Stimulated activated CD4-positive, alpha-beta T cell treated with anti-CD3 and anti-CD28 coated beads, Interleukin-4, amount 100 ng/mL, for 4 hours (primary cell): ENCODE measurements around the gene APEH.
"Not testable (repeated sequence)": the region's sequence is repeated elsewhere in the genome, so short reads cannot be mapped to it uniquely, and the experiment has no call there.

ENCODE experiments used
- DNase-seq, 2 experiments: peaks; one replicate each; pipeline ENCODE4 v3.0.0-alpha.2; 2020

APEH gene

DNA sequence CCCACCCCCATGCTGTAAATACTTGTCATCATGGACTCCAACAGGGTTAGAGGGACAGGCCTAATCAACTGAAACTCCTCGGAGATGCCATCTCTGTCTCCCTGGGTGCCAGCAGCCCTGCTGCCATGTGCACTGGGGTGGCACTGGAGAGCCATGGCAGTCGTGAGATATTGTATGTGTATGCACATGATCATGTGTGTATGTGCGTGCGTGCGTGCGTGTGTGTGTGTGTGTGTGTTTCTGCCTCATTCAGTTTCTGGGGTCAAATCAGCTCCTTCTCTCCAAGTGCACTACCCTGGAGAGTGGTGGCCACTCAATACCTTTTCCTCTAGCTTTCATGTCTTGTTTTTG lies 3.2 kb upstream of the APEH start:
- DNase-seq = no peak

- peak; percentile 61 to 68 for DNase-seq
Measured at GRCh38 chr3:49671291-49672288, 2.6 kb upstream of the APEH start.

GRCh38 chr3:49673121-49673714 lies 933 bp upstream of the APEH start:
- DNase-seq = no peak

DNA sequence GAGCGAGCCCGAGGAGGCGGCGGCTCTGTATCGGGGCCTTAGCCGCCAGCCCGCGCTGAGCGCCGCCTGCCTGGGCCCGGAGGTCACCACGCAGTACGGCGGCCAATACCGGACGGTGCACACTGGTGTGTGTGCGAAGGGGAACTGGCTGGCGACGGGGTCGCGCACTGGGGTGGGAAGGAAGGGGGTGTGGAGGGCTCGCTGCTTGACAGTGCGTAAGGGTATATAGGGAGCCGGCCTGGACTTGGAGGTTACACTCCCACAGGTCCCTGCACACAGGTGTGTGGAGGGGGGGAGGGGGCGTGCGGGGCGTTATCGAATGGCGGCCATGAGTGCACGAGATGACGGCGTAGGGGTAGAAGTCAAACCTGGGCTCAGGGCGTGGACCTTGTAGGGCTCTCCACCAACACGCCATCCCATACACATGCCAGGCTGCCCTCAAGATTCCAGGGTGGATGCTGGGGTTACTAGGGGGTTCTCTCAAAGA lies 389 bp downstream of the APEH start:
- DNase-seq = peak; percentile 34

- no peak for DNase-seq
Measured at GRCh38 chr3:49675912-49676311, 1.8 kb downstream of the APEH start.

DNA sequence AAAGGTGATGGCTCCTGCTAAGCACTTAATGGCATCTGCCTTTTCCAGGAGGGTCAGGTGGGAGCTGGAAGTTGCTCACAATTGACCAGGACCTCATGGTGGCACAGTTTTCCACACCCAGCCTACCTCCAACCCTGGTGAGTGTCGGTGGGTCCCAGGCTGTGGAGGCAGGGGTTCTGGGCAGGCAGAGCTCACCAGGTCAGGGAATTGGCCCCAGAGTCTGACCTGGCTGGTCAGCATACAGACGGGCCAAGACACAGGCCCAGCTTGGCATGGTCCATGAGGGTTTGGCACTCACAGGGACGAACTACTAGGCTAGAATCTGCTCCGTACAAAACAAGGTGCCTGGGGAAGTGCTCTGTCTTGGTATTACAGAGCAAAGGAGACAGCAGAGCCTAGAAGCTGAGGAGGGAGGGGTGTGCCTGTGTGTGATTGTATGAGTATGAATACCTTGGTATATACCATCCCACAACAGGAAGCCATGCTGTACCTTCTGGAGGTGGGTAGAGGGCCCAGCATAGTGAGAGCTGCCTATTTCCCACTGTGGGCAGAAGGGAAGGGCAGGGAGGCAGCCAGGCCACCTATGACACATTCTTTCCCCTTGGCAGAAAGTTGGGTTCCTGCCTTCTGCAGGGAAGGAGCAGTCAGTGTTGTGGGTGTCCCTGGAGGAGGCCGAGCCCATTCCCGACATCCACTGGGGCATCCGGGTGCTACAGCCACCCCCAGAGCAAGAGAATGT lies 6.5 kb downstream of the APEH start:
- DNase-seq = no peak

DNA sequence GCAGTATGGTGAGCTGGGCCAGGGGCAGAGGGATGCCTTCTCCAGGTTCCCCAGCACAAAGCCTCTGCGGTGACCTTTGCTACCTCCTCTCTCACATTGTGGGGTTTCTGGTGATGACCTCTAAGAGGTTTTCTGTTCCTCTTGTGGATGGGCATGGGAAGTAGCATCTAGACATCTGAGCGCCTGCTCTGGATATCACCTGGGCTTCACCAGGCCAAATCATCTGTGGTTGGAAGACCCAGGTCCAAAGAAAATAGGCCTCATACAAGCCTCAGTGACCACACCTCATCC lies 7.0 kb downstream of the APEH start:
- no peak for DNase-seq

DNA sequence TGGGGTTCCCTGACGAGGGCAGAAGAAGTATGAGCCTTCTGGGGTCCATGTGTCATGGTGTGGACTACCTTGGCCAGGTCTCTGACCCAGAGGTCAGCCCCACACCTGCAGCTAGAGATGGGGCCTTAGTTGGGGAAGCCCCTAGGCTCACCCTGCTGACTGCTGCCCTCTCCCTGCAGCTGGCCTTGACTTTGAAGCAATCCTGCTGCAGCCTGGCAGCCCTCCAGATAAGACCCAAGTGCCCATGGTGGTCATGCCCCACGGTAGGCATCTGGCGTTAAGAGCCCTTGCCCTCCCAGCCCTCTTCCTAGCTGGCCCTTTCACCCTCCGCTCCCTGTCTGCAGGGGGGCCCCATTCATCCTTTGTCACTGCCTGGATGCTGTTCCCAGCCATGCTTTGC lies 7.4 kb downstream of the APEH start:
- DNase-seq = no peak

GRCh38 chr3:49683162-49683561 lies 9.0 kb downstream of the APEH start:
- no peak for DNase-seq

- DNase-seq = not testable (repeated sequence)
Measured at GRCh38 chr3:49684453-49684852, 10.3 kb downstream of the APEH start.

GRCh38 chr3:49685103-49685502 lies 11.0 kb downstream of the APEH start:
- not testable (repeated sequence) for DNase-seq

DNA sequence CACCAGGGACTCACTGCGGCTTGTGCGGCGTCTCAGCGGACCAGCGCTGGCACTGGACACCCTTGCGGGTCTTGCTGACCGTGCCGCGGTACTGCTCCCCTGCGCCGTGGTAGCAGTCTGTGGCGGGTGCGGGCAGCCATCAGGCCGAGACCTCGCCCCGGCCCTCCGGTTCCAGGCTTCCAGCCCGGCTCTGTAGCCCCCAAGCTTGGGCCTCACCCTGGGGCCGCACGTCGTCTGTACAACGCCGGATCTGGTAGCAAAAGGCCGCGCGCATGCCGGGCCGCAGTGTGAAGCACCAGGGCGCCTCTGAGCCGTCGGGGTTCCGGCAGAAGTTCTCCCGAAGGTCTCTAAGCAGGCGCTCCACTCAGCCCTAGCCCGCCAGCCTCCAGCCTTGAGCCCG lies 11.7 kb downstream of the APEH start:
- not testable (repeated sequence) for DNase-seq

- peak; percentile 31 to 34 for DNase-seq
Measured at GRCh38 chr3:49686346-49686745, 12.2 kb downstream of the APEH start.

DNA sequence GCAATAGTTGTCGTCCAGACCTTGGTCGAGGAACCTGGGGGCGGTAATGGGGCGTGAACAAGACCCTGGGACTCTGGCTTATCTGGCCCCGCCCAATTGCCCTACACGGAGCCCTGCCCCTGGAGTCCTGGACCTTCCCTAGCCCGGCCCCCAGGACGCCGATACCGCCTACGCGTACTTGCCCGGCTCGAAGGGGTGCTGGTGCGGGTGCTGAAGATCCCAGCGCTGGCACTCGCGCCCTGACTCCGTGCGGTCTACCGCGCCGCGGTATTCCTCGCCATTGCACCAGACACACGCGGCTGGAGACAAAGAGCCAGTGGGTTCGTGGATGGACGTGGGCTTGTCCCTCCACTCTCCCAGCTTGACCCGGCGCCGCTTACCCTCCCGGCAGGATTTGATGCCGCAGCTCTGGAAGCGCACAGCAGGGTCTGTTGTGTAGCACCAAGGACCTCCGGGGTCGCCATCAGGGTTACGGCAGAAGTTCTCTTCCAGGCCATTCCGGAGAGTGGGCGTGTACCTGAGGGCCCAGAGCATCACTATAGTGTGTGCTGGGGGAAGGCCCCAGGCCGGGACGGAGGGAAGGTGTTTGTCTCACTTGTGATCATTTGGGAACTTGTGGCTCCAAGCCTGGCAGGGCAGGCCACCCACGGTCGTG lies 12.7 kb downstream of the APEH start:
- DNase-seq = peak; percentile 34 to 43

GRCh38 chr3:49687424-49687795 lies 13.3 kb downstream of the APEH start:
- not testable (repeated sequence) for DNase-seq

DNA sequence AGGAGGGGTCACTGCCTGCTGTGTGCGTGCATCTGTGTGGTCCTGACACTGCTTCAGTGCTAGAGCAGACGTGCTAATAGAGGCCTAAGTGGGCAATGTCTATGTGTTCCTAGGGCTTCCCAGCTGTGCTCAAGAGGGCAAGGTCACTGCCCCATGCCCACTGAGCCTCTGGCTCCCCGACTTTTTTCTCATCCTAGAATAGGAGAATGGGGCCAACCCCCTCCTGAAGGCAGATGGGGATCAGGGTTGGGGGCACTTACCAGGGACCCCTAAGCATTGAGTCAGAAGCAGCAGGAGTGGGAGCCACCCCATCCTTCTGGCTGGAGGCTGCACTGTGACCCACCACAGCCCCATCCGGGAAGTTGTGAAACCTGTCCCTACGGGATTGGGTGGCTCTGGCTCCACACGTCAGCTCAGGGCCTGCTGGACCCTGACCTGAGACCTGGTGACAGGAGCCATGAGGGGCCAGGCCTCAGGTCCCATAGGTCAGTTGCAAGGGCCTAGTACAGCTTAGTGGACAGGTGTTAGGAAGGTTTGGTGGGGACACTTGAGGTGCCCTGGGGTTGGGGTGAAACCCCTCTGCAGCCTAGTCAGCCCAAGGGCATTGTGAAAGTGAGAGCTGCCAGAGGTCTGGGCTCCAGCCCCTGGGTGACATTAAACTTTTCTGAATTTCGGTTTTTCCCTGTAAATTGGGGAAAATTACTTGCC lies 14.3 kb downstream of the APEH start:
- not testable (repeated sequence) for DNase-seq

DNA sequence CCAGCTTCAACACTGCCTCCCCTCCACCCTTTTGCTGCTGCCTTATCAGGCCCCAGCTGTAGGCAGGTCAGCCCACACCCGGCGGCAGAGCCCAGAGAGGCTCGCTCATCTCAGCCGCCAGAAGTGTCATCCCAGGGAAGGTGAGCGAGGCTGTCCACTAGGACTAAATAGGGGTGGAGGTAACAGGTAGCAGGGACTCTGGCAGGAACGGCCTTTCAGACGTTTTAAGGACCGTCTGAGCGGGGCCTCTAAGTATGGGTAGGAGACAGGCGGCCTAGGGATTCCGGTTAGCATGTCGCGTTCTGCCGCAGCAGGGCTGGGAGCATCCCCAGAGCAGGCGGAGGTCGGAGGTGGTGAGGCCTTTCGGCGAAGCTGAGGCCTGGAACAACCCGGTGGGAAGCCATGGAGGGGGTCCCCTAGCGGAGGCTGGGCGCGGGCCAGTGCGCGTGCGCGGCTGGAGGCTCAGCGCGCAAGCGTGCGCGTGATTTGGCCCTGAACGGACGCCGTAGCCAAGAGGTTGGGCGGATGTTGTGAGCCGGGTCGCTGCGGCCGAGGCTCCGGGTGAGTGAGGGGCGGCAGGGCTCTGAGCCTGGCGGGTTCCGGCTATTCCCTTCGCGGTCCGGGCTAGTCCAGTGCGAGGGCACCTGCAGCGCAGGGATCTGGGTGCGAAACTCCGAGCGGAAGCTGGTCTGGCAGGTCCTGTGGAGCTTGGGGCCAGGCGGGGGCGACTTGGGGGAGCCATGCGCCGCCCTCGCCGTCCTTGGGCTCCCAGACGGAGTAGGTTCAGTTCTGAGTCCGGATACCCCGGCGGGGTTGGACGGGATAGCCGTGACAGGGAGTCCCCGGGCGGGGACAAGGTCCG lies 15.1 kb downstream of the APEH start, which contains the start of the genes MST1 and RNF123:
TSS of gene MST1 (minus strand) at position 429 of the 862 bp plus-strand sequence. CDS start 783 bp downstream, outside the sequence.
TSS of gene RNF123 (plus strand) at position 512 of the 862 bp plus-strand sequence. CDS start 1,609 bp downstream, outside the sequence.
- DNase-seq = peak; percentile 87 to 93

- DNase-seq = not testable (repeated sequence)
Measured at GRCh38 chr3:49689908-49690624, 15.9 kb downstream of the APEH start.

- DNase-seq = not testable (repeated sequence)
Measured at GRCh38 chr3:49690856-49691255, 16.7 kb downstream of the APEH start.

- DNase-seq = not testable (repeated sequence)
Measured at GRCh38 chr3:49691481-49691880, 17.3 kb downstream of the APEH start.
